Activated T-cell treated with anti-CD3 and anti-CD28 coated beads for 24 hours (primary cell): ENCODE data around the gene GABBR2.

Experiments used
- DNase-seq: peaks from one replicate; pipeline ENCODE4 v3.0.0-alpha.2; 2020; ENCODE audit warnings: low read depth

The GABBR2 gene

DNA sequence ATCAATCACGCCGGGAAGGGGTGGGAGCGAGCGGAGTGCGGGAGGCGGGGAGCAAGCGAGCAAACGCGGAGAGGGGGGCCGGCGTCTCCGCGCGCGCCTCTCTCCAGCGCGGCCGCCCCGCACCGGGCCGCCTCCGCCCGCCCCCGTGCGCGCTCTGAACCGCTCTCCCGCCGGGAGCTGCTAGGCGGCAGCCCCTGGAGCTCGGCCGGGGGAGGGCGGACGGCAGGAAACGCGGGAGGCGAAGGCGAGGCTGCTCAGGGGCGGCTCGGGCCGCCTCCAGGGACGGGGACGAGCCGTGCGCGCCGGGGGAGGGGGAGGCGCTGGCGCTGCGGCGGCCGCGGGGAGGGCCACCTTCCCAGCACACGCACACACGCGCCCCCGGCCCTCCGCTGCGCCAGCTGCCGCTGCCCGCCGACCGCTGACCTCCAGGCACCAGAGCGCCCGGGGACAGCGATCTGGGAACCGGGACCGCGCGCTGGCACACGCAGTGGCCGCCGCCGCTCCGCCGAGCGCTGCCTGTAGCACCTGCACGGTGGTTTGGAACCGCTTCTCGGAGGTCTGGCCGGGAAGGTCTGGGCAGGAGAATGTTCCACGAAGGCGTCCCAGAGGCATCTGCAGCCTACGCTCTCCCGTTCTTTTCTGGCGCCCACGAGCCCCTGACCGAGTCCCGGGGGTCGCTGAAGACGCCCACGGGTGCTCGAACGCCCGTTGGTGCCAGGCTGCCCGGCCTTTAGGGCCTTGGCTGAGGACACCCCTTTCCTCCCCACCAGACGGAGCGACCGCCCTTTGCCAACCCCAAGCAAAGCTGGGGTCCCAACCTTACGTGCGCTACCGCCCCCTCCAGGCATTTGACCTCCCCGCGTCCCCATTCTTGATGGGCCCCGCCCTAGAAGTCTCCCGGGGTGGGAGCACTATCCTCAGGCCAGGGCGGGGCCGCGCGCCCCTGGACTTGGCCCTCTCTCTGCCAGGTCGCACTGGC lies at the start of gene GABBR2:
Gene GABBR2 (minus strand): TSS at position 3 of the 979 bp plus-strand sequence. CDS start 198 bp downstream, outside the sequence.
- DNase-seq = no peak

DNA sequence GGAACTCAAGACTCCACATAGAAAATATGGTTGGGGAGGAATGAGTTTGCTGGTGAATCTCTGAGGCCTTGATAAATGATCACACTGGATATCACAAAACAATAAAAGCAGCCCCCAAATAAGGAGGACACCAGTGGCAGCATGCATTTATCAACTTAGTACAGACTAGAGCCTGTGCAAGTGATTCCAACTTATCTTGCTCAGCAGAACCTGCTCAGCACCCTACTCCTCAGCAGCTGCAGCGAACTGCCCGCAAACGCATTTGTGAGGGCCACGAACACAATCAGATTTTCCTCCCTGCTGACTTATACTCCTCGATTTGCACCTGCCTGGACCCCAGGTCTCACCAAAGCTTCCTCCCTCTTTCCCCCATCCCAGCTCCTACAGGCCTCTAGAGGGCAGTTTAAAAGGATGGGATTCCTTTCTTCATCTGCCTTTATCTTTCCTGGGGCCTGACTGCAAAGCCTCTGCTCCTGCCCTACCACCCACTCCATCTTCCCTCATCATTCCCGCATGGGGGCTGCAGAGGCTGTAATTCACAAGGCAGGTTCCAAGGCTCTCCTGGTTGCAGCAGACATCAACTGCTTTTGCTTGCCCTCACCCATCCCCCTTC lies 46.4 kb upstream of the GABBR2 start:
- no peak for DNase-seq

DNA sequence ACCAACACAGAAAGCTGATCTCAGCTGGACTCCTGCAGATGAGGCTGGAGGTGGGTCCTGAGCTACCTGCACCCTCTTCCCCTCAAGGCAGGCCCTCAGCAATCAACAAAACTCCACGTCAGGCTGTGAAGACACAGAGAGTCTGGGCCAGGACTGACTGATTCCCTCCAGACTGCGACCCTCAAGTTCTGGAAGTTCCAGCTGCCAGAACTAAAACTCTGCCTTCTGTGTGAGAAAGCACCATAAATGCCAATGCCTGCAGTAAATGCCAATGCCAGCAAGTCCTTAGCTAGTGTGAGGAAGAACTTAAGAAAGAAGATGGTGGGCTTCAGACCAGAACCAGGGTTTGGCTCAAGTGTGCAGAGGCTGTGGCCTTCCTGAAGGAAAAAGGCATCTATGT lies 42.5 kb upstream of the GABBR2 start:
- no peak for DNase-seq

DNA sequence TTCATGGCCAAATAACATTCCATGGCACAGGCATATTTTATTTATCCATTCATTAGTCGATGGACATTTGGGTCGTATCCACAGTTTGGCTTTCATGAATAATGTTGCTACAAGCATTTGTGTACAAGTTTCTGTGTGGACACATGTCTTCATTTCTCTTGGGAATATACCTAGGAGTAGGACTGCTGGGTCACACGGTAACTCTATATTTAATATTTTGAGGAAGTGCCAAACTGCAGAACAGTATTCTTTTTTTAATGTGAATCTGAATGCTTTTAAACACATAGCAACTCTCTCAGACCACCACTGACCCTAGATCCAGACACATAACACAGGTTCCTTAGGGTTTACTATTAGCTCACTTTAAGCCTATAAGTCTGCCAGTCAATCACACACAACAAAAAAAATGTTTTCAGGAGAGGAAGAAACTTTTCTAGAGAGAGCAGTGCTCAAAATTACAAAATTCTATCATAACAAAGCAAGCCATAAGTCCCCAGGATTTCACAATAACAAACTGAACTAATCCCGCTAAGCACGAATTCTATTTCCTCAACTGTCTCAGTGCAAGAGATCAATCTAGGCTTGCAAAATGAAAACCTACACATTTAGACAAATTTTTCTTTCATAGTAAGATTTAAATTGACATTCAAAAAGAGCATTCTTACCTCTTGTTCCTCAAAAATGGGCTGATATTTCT lies 41.8 kb upstream of the GABBR2 start:
- no peak for DNase-seq

DNA sequence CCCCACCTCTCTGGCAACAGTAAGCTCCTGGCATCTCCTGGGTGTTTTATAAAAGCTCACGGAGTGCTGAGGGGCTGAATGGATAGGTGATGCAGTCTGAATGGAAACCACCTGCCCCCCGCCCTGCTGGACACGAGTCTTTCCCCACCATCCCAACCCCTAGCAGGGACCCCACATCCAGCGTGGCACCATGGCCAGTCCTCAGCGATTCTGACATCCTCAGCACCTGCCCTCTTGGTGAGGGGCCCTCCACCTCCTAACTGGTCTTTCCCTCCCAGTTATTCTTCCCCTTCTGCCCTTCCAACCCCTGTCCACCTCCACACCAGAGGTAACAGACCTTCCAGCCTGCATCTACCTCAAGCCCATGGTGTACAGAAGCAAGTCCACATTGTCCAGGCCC lies 38.7 kb upstream of the GABBR2 start:
- no peak for DNase-seq

DNA sequence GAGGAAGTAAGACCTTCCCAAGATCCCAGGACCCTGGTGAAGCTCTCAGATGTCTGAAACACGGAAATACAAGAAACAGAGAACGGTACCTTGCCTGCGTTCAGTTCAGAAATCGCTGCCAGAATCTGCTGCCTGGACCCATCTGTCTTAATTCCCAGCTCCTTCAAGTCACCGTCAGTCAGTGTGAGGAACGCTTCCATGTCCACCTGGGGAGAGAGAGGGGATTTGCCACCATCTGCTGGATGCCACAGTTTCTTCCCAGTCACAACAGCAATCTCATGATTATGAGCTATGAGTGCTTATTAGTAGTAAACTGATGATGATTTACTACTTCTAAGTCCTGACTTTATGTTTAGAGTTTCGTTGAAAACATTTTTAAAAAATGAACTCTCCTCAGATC lies 36.7 kb upstream of the GABBR2 start:
- no peak for DNase-seq

DNA sequence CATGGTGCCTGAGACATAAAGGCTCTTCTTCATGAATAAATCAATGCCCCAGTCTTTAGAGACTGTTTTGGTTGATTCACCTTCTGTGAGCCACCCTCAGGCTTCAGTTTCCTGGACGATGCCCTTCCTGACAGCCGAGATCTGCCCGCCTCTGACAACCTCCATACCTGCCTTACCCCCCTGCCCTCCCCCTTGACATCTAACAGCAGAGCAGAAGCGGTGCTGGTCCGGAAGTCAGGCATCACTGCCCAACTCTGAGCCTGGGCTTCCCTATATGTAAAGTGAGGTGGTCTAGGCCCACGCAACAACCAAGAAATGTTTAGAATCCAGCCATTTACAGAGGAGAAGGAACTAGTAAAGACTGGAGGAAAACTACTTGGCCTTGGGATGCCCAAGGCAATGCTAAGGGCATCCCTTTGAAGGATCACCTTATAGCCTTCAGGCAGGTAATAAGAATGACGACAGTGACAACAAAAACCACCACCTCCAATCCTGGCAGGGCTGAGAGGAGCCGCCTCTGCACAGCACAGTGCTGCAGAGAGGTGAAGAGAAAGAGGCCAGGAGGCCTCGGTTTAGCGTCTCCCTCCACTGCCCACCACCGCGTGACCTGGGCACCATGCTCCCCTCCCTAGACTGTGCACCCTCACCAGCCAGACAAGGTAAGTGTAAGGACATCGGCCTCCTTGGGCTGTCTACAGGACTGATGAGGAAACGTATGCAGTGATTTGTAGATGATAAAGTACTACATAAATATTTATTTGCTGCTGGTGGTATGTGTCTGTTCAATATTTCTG lies 35.3 kb upstream of the GABBR2 start:
- DNase-seq = no peak

DNA sequence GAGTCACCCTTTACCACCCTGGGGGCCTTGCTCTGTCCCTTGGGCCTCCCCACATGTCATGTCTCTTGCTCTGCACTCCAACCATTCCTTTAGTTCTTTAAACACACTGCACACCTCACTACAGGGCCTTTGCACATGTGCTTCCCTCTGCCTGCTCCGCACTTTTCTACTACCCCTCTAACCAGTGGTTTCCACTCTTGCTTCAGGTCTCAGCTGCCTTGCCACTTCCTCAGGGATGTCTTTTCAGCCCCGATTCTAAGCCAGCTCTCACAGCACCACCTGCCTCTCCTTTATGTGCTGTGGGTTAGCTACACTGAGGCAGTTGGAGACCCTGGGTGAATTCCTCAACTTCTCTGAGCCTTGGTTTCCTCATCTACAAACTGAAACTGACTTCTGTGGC lies 34.6 kb upstream of the GABBR2 start:
- no peak for DNase-seq

DNA sequence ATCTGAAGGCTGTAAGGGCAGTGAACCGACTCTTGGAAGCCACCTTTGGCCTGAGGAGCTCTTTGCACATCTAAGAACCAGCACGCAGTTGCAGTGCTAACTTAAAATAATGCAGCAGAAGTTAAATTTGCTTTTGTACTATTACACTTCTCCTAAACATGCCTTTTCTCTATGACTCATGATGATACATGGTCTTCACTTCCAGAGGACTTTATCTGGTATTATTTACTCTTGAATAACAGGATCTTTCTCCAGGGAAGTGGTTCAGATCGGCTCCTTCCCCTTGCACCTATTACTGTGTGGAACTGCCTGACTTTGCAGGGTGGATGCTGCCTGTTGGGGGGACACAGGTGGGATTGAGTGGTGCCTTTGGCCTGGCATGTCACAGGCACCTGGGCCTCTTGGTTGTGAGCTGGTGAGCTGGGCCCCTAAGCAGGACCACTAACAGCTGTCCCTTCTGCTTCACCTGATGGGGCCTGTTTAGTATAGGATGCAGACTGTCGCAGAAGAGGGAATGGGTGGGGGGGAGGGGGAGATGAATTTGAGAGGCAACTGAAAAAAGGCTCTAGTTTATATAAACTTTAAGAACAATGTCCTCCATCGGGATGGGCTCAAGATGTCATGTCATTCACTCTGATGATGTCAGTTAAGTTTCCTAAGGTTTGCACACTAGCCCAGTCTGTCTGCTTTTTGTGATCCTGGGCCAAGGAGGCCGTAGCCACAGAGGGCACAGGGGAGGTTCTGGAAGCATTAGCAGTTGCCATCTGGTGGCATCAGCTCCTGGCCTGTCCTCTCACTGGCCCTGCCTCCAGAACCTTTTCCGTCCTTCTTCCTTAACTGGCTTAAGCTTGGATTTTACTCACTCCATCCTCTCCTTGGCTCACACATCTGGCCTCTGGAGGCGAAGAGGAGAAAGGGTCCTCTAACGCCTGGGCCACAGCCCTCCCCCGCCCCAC lies 33.9 kb upstream of the GABBR2 start:
- no peak for DNase-seq

DNA sequence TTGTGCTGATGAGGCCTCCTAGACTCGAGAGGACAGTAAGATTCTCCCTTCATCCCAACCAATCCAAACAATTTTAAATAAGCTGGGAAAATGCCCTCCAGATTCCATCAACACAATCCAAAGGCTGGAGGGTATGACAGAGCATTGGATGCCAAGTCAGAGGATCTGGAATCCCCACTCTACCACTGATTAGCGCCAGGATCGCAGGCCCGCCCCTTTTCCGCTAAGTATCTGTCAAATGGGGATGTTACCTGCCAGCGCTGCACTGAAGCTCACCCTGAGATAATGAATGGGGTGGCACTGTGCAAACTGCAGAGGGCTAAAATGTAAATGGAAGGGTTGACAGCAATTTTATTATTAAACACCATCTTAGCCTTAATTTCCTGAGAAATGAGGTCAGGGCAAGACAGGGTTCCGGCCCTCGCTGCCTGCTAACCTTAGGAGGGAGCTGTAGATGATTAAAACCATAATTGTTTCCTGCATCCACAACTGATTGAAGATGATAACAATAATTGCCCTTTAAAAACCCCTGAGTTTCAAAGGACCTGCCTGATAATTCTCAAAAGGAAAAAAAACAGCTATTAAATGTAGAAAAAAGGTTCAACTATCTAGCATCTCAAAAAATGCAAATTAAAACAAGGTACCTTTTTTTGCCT lies 31.6 kb upstream of the GABBR2 start:
- DNase-seq = no peak

DNA sequence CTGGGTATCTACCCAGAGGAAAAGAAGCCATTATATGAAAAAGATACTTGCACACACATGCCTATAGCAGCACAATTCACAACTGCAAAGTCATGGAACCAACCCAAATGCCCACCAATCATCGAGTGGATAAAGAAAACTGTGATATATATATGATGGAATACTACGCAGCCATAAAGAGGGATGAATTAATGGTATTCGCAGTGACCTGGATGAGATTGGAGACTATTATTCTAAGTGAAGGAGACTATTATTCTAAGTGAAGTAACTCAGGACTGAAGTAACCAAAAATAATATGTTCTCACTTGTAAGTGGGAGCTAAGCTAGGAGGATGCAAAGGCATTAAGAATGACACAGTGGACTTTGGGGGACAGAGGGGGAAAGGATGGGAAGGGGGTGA lies 30.0 kb upstream of the GABBR2 start:
- no peak for DNase-seq

DNA sequence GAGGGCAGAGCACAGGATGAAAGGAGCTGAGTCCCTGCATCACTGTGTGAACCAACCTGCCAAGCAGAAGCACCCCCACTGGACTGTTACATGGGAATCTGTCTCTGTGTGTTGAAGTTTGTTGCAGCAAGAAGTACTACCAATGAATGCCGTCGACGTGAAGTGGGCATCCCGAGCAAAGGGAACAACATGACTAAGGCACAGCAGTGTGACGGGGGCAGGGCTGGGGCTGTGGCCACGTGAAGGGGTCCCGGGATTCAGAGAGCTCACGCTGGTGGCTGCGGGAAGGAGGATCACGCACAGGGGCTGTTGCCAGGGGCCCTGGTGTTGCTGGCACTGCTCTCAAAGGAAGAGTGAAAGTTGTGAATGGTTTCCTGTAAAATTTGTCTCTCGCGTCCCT lies 27.5 kb upstream of the GABBR2 start:
- no peak for DNase-seq

DNA sequence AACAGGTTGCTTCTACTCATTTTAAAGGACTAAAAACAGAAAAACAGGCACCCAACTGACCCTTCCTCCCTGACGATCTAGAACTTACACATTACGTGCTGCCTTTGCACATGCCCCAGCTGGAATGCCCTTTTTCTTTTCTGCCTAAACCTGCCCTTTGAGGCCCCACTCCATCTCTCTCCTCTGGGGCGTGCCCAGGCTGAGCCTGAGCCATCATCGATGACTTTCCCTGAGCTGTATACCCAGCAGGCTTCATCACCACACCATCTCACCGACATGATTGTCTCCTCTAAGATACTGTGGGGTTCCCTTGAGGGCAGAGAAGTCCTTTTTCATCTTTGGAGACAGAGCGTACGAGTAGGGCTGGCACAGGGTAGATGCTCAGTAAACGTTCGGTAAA lies 24.1 kb upstream of the GABBR2 start:
- no peak for DNase-seq

DNA sequence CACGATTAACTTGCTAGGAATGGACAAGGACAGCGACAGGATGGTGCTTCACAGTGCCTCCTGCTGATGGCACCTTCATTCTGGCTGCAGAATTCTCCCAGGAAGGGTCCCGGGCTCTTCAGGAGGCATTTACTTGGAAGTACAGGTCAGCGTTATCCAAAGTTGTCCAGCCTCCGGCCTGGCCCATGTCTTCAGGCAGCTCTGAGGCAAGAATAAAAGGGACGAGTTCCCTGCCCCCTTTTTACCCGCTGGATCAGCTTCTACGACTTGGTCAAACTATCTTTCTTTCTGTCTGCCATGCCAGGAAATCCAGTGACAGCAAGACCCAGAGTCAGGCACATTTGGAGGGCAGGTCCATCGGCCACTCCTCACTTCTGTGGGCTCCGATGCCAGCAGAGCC lies 23.4 kb upstream of the GABBR2 start:
- DNase-seq = no peak

DNA sequence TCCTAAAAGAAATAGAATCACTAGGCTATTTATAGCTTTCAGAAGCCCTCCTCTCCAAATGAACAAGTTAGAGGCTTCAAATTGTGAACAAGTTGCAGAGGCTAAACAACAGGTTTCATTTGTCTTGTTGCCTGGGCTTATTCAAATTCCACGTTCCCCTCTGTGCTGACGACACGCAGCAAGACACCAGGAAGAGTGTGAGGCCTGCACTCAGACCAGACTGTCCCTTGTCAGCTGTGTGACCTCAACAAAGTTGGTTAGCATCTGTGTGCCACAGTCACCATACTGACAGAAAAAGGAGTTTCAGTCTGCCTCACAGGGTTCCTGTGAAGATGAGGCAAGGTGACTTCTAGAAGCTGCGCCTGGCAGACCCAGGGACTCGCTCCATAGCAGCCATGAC lies 22.1 kb upstream of the GABBR2 start:
- DNase-seq = no peak

DNA sequence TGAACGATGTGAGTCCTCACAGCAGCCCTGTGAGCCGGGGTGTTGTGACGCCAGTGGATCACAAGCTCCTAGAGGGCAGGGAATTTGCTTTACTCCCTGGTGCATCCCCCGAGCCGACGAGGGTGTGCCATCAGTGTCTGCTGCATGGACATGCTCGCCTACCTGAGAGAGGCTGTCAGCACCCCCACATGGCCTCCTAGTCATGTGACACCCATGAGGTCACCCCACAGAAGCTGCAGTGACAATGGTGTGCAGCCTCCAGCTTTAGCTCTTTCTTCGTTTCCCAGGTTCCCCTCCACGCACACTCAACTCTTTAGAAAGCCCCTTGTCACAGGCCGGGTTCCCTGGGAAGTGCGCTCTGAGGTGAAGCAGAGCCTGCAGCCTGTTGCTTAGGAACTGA lies 19.8 kb upstream of the GABBR2 start:
- no peak for DNase-seq

DNA sequence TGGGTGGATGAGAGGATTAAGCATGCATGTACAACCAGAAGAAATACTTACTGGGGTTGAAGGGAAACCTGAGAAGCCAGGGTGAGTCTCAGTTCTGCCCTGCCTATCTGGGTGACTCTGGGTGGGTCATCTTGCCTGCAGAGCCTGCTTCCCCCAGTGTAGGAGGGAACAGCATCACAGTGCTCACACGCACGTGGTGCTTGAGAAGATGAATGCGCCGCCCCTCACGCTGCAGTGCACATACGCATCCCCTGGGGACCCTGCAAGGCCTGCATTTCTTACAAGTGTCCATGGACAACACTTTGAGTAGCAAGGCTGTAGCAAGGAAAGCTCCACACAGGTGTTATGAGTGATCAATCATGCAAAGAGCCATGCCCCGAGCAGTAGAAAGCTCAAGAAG lies 18.7 kb upstream of the GABBR2 start:
- no peak for DNase-seq

DNA sequence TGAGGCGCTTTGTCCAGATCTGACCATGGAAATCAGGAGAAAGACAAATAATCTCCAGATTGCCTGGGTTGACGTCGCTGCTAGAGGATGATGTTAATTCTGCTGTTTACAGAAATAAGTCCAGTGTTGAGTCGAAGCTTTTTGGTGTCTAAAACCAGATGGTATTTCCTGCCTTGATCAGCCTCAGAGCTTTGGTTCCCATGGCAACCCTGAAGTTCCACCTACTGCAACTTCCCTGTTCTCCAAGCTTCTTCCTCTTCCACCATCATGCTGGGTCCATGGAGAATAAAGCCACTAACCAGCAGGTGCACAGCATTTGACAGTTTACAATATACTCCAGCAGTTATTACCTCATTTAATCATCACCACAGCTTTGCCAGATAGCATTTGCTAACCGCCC lies 18.0 kb upstream of the GABBR2 start:
- DNase-seq = no peak

DNA sequence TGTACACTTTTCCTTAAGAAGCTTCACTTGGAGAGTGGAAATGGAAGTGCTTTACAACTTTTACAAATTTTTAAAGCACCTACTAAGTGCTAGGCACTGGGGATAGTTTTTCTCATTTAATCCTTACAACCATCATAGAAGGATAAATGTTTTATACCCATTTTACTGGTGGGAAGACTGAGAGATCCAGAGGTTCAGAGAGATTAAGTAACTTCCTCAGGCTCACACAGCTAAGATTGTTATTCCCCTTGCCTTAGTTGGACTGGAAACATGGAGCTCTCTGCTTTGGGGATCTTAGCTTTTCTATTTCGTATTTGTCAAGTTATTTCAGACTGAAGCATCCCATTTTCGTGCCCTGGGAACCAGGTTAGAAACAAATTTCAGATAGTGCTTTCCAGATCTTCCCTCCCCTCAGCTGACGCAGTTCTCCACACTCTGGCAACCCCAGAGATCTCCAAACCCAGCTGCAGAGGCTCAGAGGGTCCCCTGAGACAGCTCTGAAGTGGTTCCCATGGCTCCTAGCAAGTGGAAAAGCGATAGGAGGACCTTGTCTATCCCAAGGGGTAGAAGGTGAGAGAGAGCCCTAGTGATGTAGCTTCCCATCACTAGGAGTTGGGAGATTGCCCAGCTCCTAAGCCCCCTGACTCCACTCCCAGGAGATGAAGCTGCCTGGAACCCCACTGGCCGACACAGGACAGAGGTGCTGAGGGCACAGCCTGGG lies 16.2 kb upstream of the GABBR2 start:
- no peak for DNase-seq

DNA sequence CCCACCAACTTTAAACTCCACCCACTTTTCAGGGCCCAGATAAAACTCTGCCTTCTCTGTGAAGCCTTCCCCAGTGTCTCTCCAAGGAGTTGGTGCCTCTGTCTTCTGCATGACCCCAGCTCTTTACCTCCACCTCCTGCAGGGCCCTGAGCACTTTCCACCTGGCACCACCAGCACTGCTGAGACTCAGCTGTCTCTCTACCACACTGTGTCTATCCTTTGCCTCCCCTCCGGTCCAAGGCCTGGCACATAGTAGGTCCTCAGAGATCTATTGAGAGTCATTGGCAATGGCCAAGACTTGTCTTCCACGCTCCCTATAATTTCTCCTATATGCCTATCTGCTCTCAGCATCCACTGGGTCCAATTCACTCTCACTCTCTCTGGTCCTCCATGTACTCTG lies 12.9 kb upstream of the GABBR2 start:
- DNase-seq = no peak
